Endothelial cell (in vitro differentiated cells): ENCODE data around the gene RGS6. TPM values are rescaled to one million over a fixed set of nuclear protein-coding genes. Genes with fewer than 3 reads are reported as not detected.

ENCODE experiments used
- DNase-seq: peaks from one replicate; pipeline ENCODE4 v3.0.0; 2021; ENCODE audit warnings: low spot score
- H3K27ac Mint-ChIP-seq: one replicate; pipeline ENCODE4 v1.8.0; 2021; ENCODE audit warnings: mixed read lengths, inconsistent platforms; ENCODE audit not compliant: unreplicated experiment
- H3K27me3 Mint-ChIP-seq: one replicate; pipeline ENCODE4 v1.8.0; 2021; ENCODE audit warnings: mild to moderate bottlenecking, moderate library complexity, mixed read lengths, inconsistent platforms; ENCODE audit not compliant: unreplicated experiment
- H3K36me3 Mint-ChIP-seq: one replicate; pipeline ENCODE4 v1.8.0; 2021; ENCODE audit warnings: mild to moderate bottlenecking, low read depth, mixed read lengths, inconsistent platforms; ENCODE audit not compliant: unreplicated experiment
- H3K4me1 Mint-ChIP-seq: one replicate; pipeline ENCODE4 v1.8.0; 2021; ENCODE audit warnings: mild to moderate bottlenecking, mixed read lengths, inconsistent platforms; ENCODE audit not compliant: unreplicated experiment
- H3K4me3 Mint-ChIP-seq: one replicate; pipeline ENCODE4 v1.8.0; 2021; ENCODE audit warnings: mild to moderate bottlenecking, mixed read lengths, inconsistent platforms; ENCODE audit not compliant: unreplicated experiment
- H3K9me3 Mint-ChIP-seq: one replicate; pipeline ENCODE4 v1.8.0; 2021; ENCODE audit warnings: mixed read lengths, inconsistent platforms; ENCODE audit not compliant: unreplicated experiment
- CTCF ChIP-seq: fragments of 200-600 bp; sonication (generic); IDR thresholded peaks from one replicate; pipeline ENCODE4 v1.5.0; 2021; ENCODE audit warnings: antibody characterized with exemption; ENCODE audit not compliant: unreplicated experiment
- total RNA-seq: library from RNA; stranded (reverse); fragmentation: NEBNext Ultra II Directional; extraction: Animal tissue kit (Norgen Biotek cat#: 25700); gene quantifications from one replicate; pipeline ENCODE4 v1.2.1, GENCODE V29; 2021; ENCODE audit not compliant: unreplicated experiment

The RGS6 gene
- total RNA-seq, 1 donor from 2014 or later = 15.7 TPM

DNA sequence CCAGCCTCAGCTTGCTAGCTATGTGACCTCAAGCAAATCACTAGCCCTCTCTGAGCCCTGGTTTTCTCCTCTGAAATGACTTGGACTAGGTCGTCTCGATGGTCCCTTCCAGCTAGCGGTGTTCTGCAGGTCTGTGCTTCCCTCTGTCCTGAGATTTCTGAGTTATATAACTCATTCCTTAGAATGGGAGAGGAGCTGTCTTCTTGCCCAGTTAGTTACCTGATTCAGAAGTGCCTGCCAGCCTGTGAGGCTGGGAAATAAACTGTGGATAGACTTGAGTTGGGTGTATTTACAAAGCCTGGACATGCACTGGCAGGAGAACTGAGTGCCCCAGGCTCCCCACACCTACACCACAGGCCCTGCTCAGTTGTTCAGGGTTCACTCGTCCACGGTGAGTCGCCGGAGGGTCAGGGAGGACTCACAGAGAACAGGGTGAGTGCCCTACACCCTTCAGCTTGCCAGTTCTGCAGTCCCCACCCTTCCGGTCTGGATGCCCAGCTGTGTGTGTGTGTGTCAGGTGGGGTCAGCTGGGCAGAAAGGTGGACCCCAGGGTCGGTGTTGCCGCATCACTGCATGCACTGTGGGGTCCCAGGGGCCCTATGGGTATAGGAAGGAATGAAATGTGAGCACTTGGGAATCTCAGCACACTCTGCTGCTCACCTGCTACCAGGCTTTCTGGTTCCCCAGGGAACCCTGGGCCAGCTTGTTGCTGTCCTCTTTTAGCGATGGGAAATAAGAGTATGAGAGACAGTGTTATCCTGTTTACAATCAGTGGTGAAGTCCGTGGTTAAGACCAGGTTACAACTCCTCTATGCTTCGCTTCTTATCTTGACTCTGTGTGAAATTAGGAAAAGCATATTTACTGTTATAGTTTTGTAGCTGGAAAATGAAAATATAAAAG lies 613.4 kb downstream of the RGS6 start:
- no peaks in the 10 kb centered on the region for H3K9me3 Mint-ChIP-seq
- DNase-seq = no peak
- H3K27ac Mint-ChIP-seq = peak overlapping the region; percentile 64
- H3K4me1 Mint-ChIP-seq = no peaks in the 10 kb centered on the region
- H3K27me3 Mint-ChIP-seq = no peaks in the 10 kb centered on the region
- H3K36me3 Mint-ChIP-seq = no peaks in the 10 kb centered on the region
- H3K4me3 Mint-ChIP-seq = no peak overlapping the region
- TF ChIP-seq CTCF = no peak

- Mint-ChIP-seq H3K27ac (no peak overlapping the region), H3K4me3 (no peak overlapping the region), H3K9me3 (no peaks in the 10 kb centered on the region), H3K36me3 (no peaks in the 10 kb centered on the region), H3K27me3 (no peaks in the 10 kb centered on the region), H3K4me1 (no peaks in the 10 kb centered on the region)
- DNase-seq = no peak
- no peak for TF ChIP-seq CTCF
These were observed 614.3 kb downstream of the RGS6 start for GRCh38 chr14:72546344-72547016.

GRCh38 chr14:72547999-72548398 lies 615.8 kb downstream of the RGS6 start:
- no peaks in the 10 kb centered on the region for H3K9me3 Mint-ChIP-seq
- no peak overlapping the region for H3K4me3 Mint-ChIP-seq
- H3K36me3 Mint-ChIP-seq = no peaks in the 10 kb centered on the region
- no peaks in the 10 kb centered on the region for H3K4me1 Mint-ChIP-seq
- no peak for DNase-seq
- TF ChIP-seq CTCF = no peak
- H3K27me3 Mint-ChIP-seq = no peaks in the 10 kb centered on the region
- no peak overlapping the region for H3K27ac Mint-ChIP-seq

DNA sequence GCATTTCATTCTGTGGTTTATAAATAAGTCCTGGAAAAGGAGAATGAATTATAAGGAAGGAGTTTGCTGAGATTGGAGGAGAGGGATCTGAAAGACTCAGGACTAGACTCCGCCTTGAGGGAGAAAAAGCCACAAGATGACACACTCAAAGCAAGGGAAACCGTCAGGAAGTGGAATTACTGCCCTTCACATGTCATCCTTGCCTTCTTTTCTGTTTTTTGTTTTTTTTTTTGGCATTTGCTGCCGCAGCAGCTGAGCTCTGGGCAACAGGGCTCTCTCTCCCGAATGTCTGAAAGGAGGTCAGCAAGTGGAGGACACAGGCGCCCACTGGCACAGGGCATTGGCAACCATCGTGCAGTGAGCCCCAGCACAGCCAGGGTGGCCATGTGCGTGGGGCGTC lies 616.8 kb downstream of the RGS6 start:
- Mint-ChIP-seq H3K36me3 (no peaks in the 10 kb centered on the region), H3K4me3 (no peak overlapping the region), H3K4me1 (no peaks in the 10 kb centered on the region), H3K27ac (no peak overlapping the region), H3K27me3 (no peaks in the 10 kb centered on the region), H3K9me3 (no peaks in the 10 kb centered on the region)
- no peak for TF ChIP-seq CTCF
- no peak for DNase-seq

DNA sequence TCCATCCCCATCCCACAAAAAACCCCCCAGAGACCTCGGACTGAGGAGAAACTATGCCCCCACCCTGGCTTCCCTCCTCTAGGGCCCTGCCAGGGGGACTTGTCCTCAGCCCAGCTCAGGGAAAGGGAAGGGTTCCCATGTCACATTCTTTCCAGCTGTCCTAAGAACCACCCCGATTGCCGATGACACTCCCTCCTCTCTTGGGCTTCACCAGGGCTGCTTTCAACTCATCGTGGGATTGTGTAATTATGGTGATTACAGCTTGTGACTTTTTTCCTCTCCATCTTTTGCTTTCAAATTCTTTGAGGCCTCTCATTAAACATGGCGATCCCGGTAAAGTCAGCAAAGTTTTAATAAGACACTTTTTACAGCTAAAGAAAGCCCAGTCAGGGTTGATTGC lies 617.6 kb downstream of the RGS6 start:
- DNase-seq = no peak

More for the DNA sequence above, 617.6 kb downstream of the RGS6 start:
- no peaks in the 10 kb centered on the region for H3K36me3 Mint-ChIP-seq
- no peaks in the 10 kb centered on the region for H3K9me3 Mint-ChIP-seq
- no peaks in the 10 kb centered on the region for H3K4me1 Mint-ChIP-seq
- no peaks in the 10 kb centered on the region for H3K27me3 Mint-ChIP-seq
- TF ChIP-seq CTCF = no peak
- H3K27ac Mint-ChIP-seq = no peak overlapping the region
- H3K4me3 Mint-ChIP-seq = no peak overlapping the region
